ENCODE data around the gene PCDH7. TPM values are rescaled to one million over a fixed set of nuclear protein-coding genes. Genes with fewer than 3 reads are reported as not detected.

Gene PCDH7
- total RNA-seq, result 10 to 100 TPM in 1 of 2 donors, 1 to 10 TPM in 1; 1.5 to 10.6 TPM
- long read RNA-seq, full-length matches to known transcripts, result 2 of 4 reads
- long read RNA-seq, partial matches to known transcripts, result 0 of 4 reads
- long read RNA-seq, other reads (novel, unspliced or antisense), result 2 of 4 reads

- intact Hi-C loops (cut with DNase I), result no loop called here
- DNase-seq (peak; percentile 36), ATAC-seq (peak; percentile 10 to 33)
These were observed at the start of gene PCDH7 for GRCh38 chr4:30720021-30720660. Gene PCDH7 (plus strand): TSS chr4:30720369. CDS start chr4:30721423, 1,054 bp downstream.

- intact Hi-C loops (cut with DNase I), result no loop called here
- ATAC-seq (no peak), DNase-seq (no peak)
These were observed 48.2 kb upstream of the PCDH7 start for GRCh38 chr4:30671926-30672448.

GRCh38 chr4:30696191-30696590 is 24.0 kb upstream of the PCDH7 start:
- DNase-seq (no peak), ATAC-seq (no peak)
- intact Hi-C loops (cut with DNase I), result no loop called here

GRCh38 chr4:30714408-30715031 is 5.6 kb upstream of the PCDH7 start:
- intact Hi-C loops (cut with DNase I), result no loop called here
- DNase-seq (peak; percentile 31), ATAC-seq (no peak)

- intact Hi-C loops (cut with DNase I), result no loop called here
- ATAC-seq, result no peak
These were observed 4.0 kb upstream of the PCDH7 start for GRCh38 chr4:30716158-30716557.

GRCh38 chr4:30716681-30717207 is 3.4 kb upstream of the PCDH7 start:
- no peak for ATAC-seq
- intact Hi-C loops (cut with DNase I), result no loop called here
- no peak for DNase-seq

More at GRCh38 chr4:30716158-30716557, 4.0 kb upstream of the PCDH7 start:
- no peak for DNase-seq

- intact Hi-C loops (cut with DNase I), result no loop called here
- peak; percentile 20 to 60 for ATAC-seq
- peak; percentile 71 for DNase-seq
These were observed 2.8 kb upstream of the PCDH7 start for GRCh38 chr4:30717208-30718020.

GRCh38 chr4:30718021-30718542 is 2.1 kb upstream of the PCDH7 start:
- DNase-seq, result peak; percentile 72
- intact Hi-C loops (cut with DNase I), result no loop called here
- ATAC-seq, result peak in 1 of 2 donors; percentile 31

GRCh38 chr4:30718641-30719453 is 1.3 kb upstream of the PCDH7 start:
- DNase-seq (no peak), ATAC-seq (no peak)
- intact Hi-C loops (cut with DNase I), result no loop called here

- peak; percentile 53 to 71 for ATAC-seq
- intact Hi-C loops (cut with DNase I), result no loop called here
- DNase-seq, result peak; percentile 67
These were observed 632 bp upstream of the PCDH7 start for GRCh38 chr4:30719454-30720020.

GRCh38 chr4:30720661-30721184 is 554 bp downstream of the PCDH7 start:
- ATAC-seq, result peak; percentile 2 to 11
- intact Hi-C loops (cut with DNase I), result no loop called here

GRCh38 chr4:30721185-30722091 is 1.3 kb downstream of the PCDH7 start:
- peak; percentile 39 for DNase-seq
- ATAC-seq, result peak; percentile 6 to 41

More at GRCh38 chr4:30720661-30721184, 554 bp downstream of the PCDH7 start:
- peak; percentile 34 for DNase-seq

GRCh38 chr4:30722092-30722358 is 1.9 kb downstream of the PCDH7 start:
- no peak for DNase-seq
- intact Hi-C loops (cut with DNase I), result no loop called here
- no peak for ATAC-seq

More at GRCh38 chr4:30721185-30722091, 1.3 kb downstream of the PCDH7 start:
- intact Hi-C loops (cut with DNase I), result no loop called here

- intact Hi-C loops (cut with DNase I), result no loop called here
- ATAC-seq (no peak), DNase-seq (no peak)
These were observed 2.4 kb downstream of the PCDH7 start for GRCh38 chr4:30722359-30723200.

- intact Hi-C loops (cut with DNase I), result no loop called here
- DNase-seq, result no peak
- ATAC-seq, result no peak
These were observed 3.2 kb downstream of the PCDH7 start for GRCh38 chr4:30723201-30723955.
